Karpas-422 (cell line): Measurements from ENCODE around the gene ATP5F1D. TPM values are rescaled to one million over a fixed set of nuclear protein-coding genes. Genes with fewer than 3 reads are reported as not detected.

Experiments
- DNase-seq: peaks from one replicate; pipeline ENCODE4 v3.0.0-alpha.2; 2015
- H2AFZ ChIP-seq: fragments of 200-600 bp; sonication (generic); 2 replicates; pipeline ENCODE4 v1.6.1; 2014; ENCODE audit warnings: antibody characterized with exemption, low read length, mixed read lengths
- H3K27ac ChIP-seq: fragments of 200-600 bp; sonication (generic); 2 replicates; pipeline ENCODE4 v1.5.1; 2014; ENCODE audit warnings: mild to moderate bottlenecking, low read length, moderate library complexity
- H3K27me3 ChIP-seq: fragments of 200-600 bp; sonication (generic); 2 replicates; pipeline ENCODE4 v1.6.1; 2014; ENCODE audit warnings: low read length, mixed read lengths
- H3K36me3 ChIP-seq: fragments of 200-600 bp; sonication (generic); 2 replicates; pipeline ENCODE4 v1.6.1; 2014; ENCODE audit warnings: low read length, mixed read lengths; ENCODE audit not compliant: insufficient read depth
- H3K4me1 ChIP-seq: fragments of 200-600 bp; sonication (generic); 2 replicates; pipeline ENCODE4 v1.6.1; 2014; ENCODE audit warnings: mild to moderate bottlenecking, low read length, mixed read lengths
- H3K4me2 ChIP-seq: fragments of 200-600 bp; sonication (generic); 2 replicates; pipeline ENCODE4 v1.6.1; 2014; ENCODE audit warnings: low read length, low read depth, mild to moderate bottlenecking; ENCODE audit not compliant: poor library complexity, severe bottlenecking
- H3K4me3 ChIP-seq: fragments of 200-600 bp; sonication (generic); 2 replicates; pipeline ENCODE4 v1.5.1; 2014; ENCODE audit warnings: mild to moderate bottlenecking, antibody characterized with exemption, low read length, mixed read lengths
- H3K79me2 ChIP-seq: fragments of 200-600 bp; sonication (generic); 2 replicates; pipeline ENCODE4 v1.6.1; 2014; ENCODE audit warnings: mild to moderate bottlenecking, low read length, mixed read lengths
- H3K9ac ChIP-seq: fragments of 200-600 bp; sonication (generic); 2 replicates; pipeline ENCODE4 v1.6.0; 2014; ENCODE audit warnings: low read length
- H3K9me2 ChIP-seq: fragments of 200-600 bp; sonication (generic), shearing (Covaris generic); replicated peaks from 2 replicates; pipeline ENCODE4 v1.6.0; 2014; ENCODE audit warnings: mild to moderate bottlenecking, low read length, moderate library complexity; ENCODE audit not compliant: insufficient read depth
- H3K9me3 ChIP-seq: fragments of 300-700, 200-600 bp; sonication (generic); 2 replicates; pipeline ENCODE4 v1.6.1; 2014; ENCODE audit warnings: low read length, mixed read lengths
- H4K20me1 ChIP-seq: fragments of 200-600 bp; sonication (generic); 2 replicates; pipeline ENCODE4 v1.6.1; 2014; ENCODE audit warnings: mild to moderate bottlenecking, antibody characterized with exemption, low read length, low read depth; ENCODE audit not compliant: insufficient read depth
- total RNA-seq: library from RNA; depleted of rRNA; stranded (reverse); fragments of >200 nt; shearing (Covaris generic); gene quantifications from 2 replicates; pipeline ENCODE4 v1.2.3, GENCODE V29; 2014; ENCODE audit warnings: low replicate concordance

Gene ATP5F1D
- total RNA-seq, 1 experiment from 2014 or later = 64.3 TPM

GRCh38 chr19:1286487-1287353 lies 45.2 kb downstream of the ATP5F1D start:
- no peak overlapping the region for H3K9ac ChIP-seq
- no peak for DNase-seq
- H3K79me2 ChIP-seq = no peaks in the 10 kb centered on the region

GRCh38 chr19:1287354-1288225 lies 46.0 kb downstream of the ATP5F1D start:
- H4K20me1 ChIP-seq = peaks cover 15% of the 10 kb centered on the region
- no peak overlapping the region for H3K9ac ChIP-seq
- no peaks in the 10 kb centered on the region for H3K27me3 ChIP-seq
- no peak overlapping the region for H3K27ac ChIP-seq
- no peaks in the 10 kb centered on the region for H3K9me2 ChIP-seq
- no peaks in the 10 kb centered on the region for H3K36me3 ChIP-seq
- no peak overlapping the region for H2AFZ ChIP-seq
- no peak overlapping the region for H3K4me2 ChIP-seq
- H3K79me2 ChIP-seq = no peaks in the 10 kb centered on the region
- no peaks in the 10 kb centered on the region for H3K9me3 ChIP-seq
- H3K4me1 ChIP-seq = peaks cover 35% of the 10 kb centered on the region
- DNase-seq = no peak
- H3K4me3 ChIP-seq = no peak overlapping the region

More at GRCh38 chr19:1286487-1287353, 45.2 kb downstream of the ATP5F1D start:
- H2AFZ ChIP-seq = no peak overlapping the region
- H3K36me3 ChIP-seq = no peaks in the 10 kb centered on the region
- H3K9me3 ChIP-seq = no peaks in the 10 kb centered on the region
- H3K27ac ChIP-seq = no peak overlapping the region
- peaks cover 15% of the 10 kb centered on the region for H4K20me1 ChIP-seq
- H3K4me1 ChIP-seq = peaks cover 26% of the 10 kb centered on the region
- H3K27me3 ChIP-seq = no peaks in the 10 kb centered on the region
- peak overlapping the region; percentile 13 for H3K4me2 ChIP-seq
- no peaks in the 10 kb centered on the region for H3K9me2 ChIP-seq
- no peak overlapping the region for H3K4me3 ChIP-seq

GRCh38 chr19:1288226-1288612 lies 46.7 kb downstream of the ATP5F1D start:
- no peaks in the 10 kb centered on the region for H3K27me3 ChIP-seq
- no peaks in the 10 kb centered on the region for H3K79me2 ChIP-seq
- no peaks in the 10 kb centered on the region for H3K36me3 ChIP-seq
- H2AFZ ChIP-seq = no peak overlapping the region
- no peak overlapping the region for H3K4me2 ChIP-seq
- no peaks in the 10 kb centered on the region for H3K9me2 ChIP-seq
- H3K9me3 ChIP-seq = no peaks in the 10 kb centered on the region
- H3K27ac ChIP-seq = no peak overlapping the region
- no peak overlapping the region for H3K4me3 ChIP-seq
- no peak overlapping the region for H3K9ac ChIP-seq
- H4K20me1 ChIP-seq = peaks cover 17% of the 10 kb centered on the region
- no peak for DNase-seq
- H3K4me1 ChIP-seq = peaks cover 35% of the 10 kb centered on the region

GRCh38 chr19:1288833-1289685 lies 47.5 kb downstream of the ATP5F1D start:
- no peaks in the 10 kb centered on the region for H3K79me2 ChIP-seq
- no peak for DNase-seq
- peaks cover 11% of the 10 kb centered on the region for H4K20me1 ChIP-seq
- no peaks in the 10 kb centered on the region for H3K27me3 ChIP-seq
- no peaks in the 10 kb centered on the region for H3K9me2 ChIP-seq
- no peak overlapping the region for H3K27ac ChIP-seq
- no peak overlapping the region for H3K4me3 ChIP-seq
- H2AFZ ChIP-seq = no peak overlapping the region
- no peak overlapping the region for H3K9ac ChIP-seq
- no peaks in the 10 kb centered on the region for H3K9me3 ChIP-seq
- peaks cover 28% of the 10 kb centered on the region for H3K4me1 ChIP-seq
- no peak overlapping the region for H3K4me2 ChIP-seq
- no peaks in the 10 kb centered on the region for H3K36me3 ChIP-seq

- DNase-seq = peak; percentile 79
- no peak overlapping the region for H3K27ac ChIP-seq
- H3K9me3 ChIP-seq = no peaks in the 10 kb centered on the region
- no peaks in the 10 kb centered on the region for H3K79me2 ChIP-seq
- no peak overlapping the region for H3K4me3 ChIP-seq
- H3K9ac ChIP-seq = no peak overlapping the region
- no peaks in the 10 kb centered on the region for H3K27me3 ChIP-seq
- H3K4me1 ChIP-seq = peaks cover 28% of the 10 kb centered on the region
- H4K20me1 ChIP-seq = peaks cover 7% of the 10 kb centered on the region; the same call in 1 of the 2 replicates
- H3K36me3 ChIP-seq = no peaks in the 10 kb centered on the region
- no peak overlapping the region for H3K4me2 ChIP-seq
- H3K9me2 ChIP-seq = no peaks in the 10 kb centered on the region
- H2AFZ ChIP-seq = no peak overlapping the region
These were observed 48.1 kb downstream of the ATP5F1D start for GRCh38 chr19:1289686-1290025.

- Histone ChIP-seq H3K9me2 (no peaks in the 10 kb centered on the region), H3K4me2 (no peak overlapping the region), H3K27me3 (no peaks in the 10 kb centered on the region), H3K36me3 (no peaks in the 10 kb centered on the region), H4K20me1 (peaks cover 8% of the 10 kb centered on the region; the same call in 1 of the 2 replicates), H3K27ac (no peak overlapping the region), H2AFZ (no peak overlapping the region), H3K4me3 (no peak overlapping the region), H3K79me2 (no peaks in the 10 kb centered on the region), H3K9ac (no peak overlapping the region), H3K9me3 (no peaks in the 10 kb centered on the region), H3K4me1 (peaks cover 28% of the 10 kb centered on the region)
- DNase-seq = no peak
These were observed 48.7 kb downstream of the ATP5F1D start for GRCh38 chr19:1290196-1290702.

- Histone ChIP-seq H3K4me3 (no peak overlapping the region), H3K79me2 (no peaks in the 10 kb centered on the region), H3K36me3 (no peaks in the 10 kb centered on the region), H2AFZ (no peak overlapping the region), H3K9me2 (no peaks in the 10 kb centered on the region), H3K27me3 (no peaks in the 10 kb centered on the region), H3K9ac (no peak overlapping the region), H3K27ac (no peak overlapping the region), H3K4me1 (peaks cover 28% of the 10 kb centered on the region), H3K9me3 (no peaks in the 10 kb centered on the region), H4K20me1 (peaks cover 8% of the 10 kb centered on the region; the same call in 1 of the 2 replicates), H3K4me2 (no peak overlapping the region)
- DNase-seq = no peak
These were observed 49.4 kb downstream of the ATP5F1D start for GRCh38 chr19:1290703-1291651.
